Heart left ventricle (tissue), 16 donors: ENCODE results near the gene ZNF277. TPM values are rescaled to one million over a fixed set of nuclear protein-coding genes. Genes with fewer than 3 reads are reported as not detected.
A peak's percentile ranks its signal among the peaks of the same experiment; 100 is the strongest.

Source experiments
- ATAC-seq, 4 donors: fragments of 200-7000 bp; cut with Tn5 transposase; one replicate each; pipeline ENCODE4 v1.9.1; 2020 to 2022; ENCODE audit warnings: moderate library complexity in 4 of 4, mild to moderate bottlenecking in 3 of 4, moderate number of reproducible peaks in 1 of 4
- DNase-seq, 5 donors: peaks; one replicate each; pipeline ENCODE4 v3.0.0-alpha.2; 2020
- H3K27ac ChIP-seq, 12 donors: fragments of 200-600 bp; sonication (generic) in 4 of 12; one replicate each; pipeline versions ENCODE4 v1.5.0 to v1.8.0; 2016 to 2022; ENCODE audit warnings: mild to moderate bottlenecking in 2 of 12
- H3K27me3 ChIP-seq, 9 donors: fragments of 200-600 bp; sonication (generic) in 2 of 9; one replicate each; pipeline versions ENCODE4 v1.5.1 to v1.8.0; 2016 to 2022; ENCODE audit warnings: mild to moderate bottlenecking in 3 of 9
- H3K36me3 ChIP-seq, 9 donors: fragments of 200-600 bp; sonication (generic) in 2 of 9; one replicate each; pipeline versions ENCODE4 v1.5.0 to v1.8.0; 2018 to 2022; ENCODE audit warnings: mild to moderate bottlenecking in 2 of 9
- H3K4me1 ChIP-seq, 12 donors: fragments of 200-600 bp; sonication (generic) in 4 of 12; one replicate each; pipeline versions ENCODE4 v1.5.0 to v1.8.0; 2016 to 2022; ENCODE audit warnings: mild to moderate bottlenecking in 3 of 12
- H3K4me3 ChIP-seq, 12 donors: fragments of 200-600 bp; sonication (generic) in 4 of 12; one replicate each; pipeline versions ENCODE4 v1.5.0 to v1.8.0; 2017 to 2022; ENCODE audit warnings: mild to moderate bottlenecking in 9 of 12, moderate library complexity in 4 of 12
- H3K9me3 ChIP-seq, 12 donors: fragments of 200-600 bp; sonication (generic) in 4 of 12; one replicate each; pipeline versions ENCODE4 v1.5.0 to v1.8.0; 2016 to 2022; ENCODE audit warnings: mild to moderate bottlenecking in 1 of 12
- CTCF ChIP-seq, 12 donors: fragments of 200-600 bp; sonication (generic) in 4 of 12; IDR thresholded peaks; one replicate each; pipeline versions ENCODE4 v1.5.0 to v1.8.0; 2018 to 2022; ENCODE audit warnings: antibody characterized with exemption in 12 of 12, mild to moderate bottlenecking in 5 of 12
- POLR2A ChIP-seq, 2 donors: fragments of 450-650 bp; IDR thresholded peaks; one replicate each; pipeline ENCODE4 v1.6.1; 2017; ENCODE audit warnings: antibody characterized with exemption in 2 of 2, mild to moderate bottlenecking in 2 of 2, moderate library complexity in 2 of 2
- whole genome bisulfite sequencing, 4 donors: extraction: QIAGEN DNeasy Blood & Tissue Kit in 2 of 4; methylation state at CpG; one replicate each; pipeline versions ENCODE4 v1.1.5 to v1.1.7; 2013 to 2018; 5-methylcytosine and 5-hydroxymethylcytosine counted together
- intact Hi-C, 10 donors: fragments of 100-400 bp; cut with DNase I; formaldehyde crosslinking; loops; one replicate each; pipeline versions ENCODE4 v1.11.1 to v1.14.2; 2022
- polyA plus RNA-seq, 2 donors: library from polyadenylated mRNA; stranded (reverse); fragments of 200-250 nt; gene quantifications; one replicate each; pipeline ENCODE4 v1.2.3, GENCODE V29; 2013
- total RNA-seq, 9 donors: library from RNA; depleted of rRNA in 2 of 9; stranded (reverse); fragments of >200 nt in 2 of 9; fragmentation: NEBNext Ultra II Directional in 3 of 9; extraction: Animal tissue kit (Norgen Biotek cat#: 25700) in 3 of 9; gene quantifications; one replicate each; pipeline versions ENCODE4 v1.1.0 to v1.2.4, GENCODE V29; 2016 to 2023
- donor health status: ischemic (EF 13 %, LVEDD 7.1; RV severe dilation, severe dysfunction).
- donor health status: healthy with polysubstance abuse.
- donor health status: DM: no; HTN: yes; CAD: no.
- donor health status: DM: no; HTN: no; CAD: no.
- donor health status: ischemic (EF 25% LVEDD 6.9; RV normal size, moderate dysfunction).
- donor health status: ischemic (EF 25% LVEDD 5.7; RV mildly dilated, moderate dysfunction).
- donor health status: healthy.
- donor health status: DM: yes; HTN: yes; CAD: no.
- donor health status: ischemic (EF 35%, LVEDD 5.7; RV mildly dilated, moderate dysfunction).
- donor health status: nonischemic (EF 11% LVEDD 7.7; RV severe dilation, severe dysfunction).
- donor health status: DM: yes; HTN: yes; CAD: no.
- donor health status: PGD.
- donor health status: ischemic (EF 29% LVEDD 5.4; RV normal size, mild dysfunction).
- donor health status: nonischemic (EF 23%, LVEDD 6.1; RV moderate dilation, normal function).

Gene ZNF277
- total and polyA plus RNA-seq, 11 donors = 10.3 to 26.5 (median 14.0) TPM

GRCh38 chr7:112347088-112347487 is 140.6 kb downstream of the ZNF277 start:
- H3K27me3 ChIP-seq = no peaks in the 10 kb centered on the region
- H3K4me3 ChIP-seq = no peak overlapping the region
- peaks cover 0 to 7% (median 0%) of the 10 kb centered on the region in 12 donors for H3K9me3 ChIP-seq
- peaks cover 0 to 17% (median 4%) of the 10 kb centered on the region in 12 donors for H3K4me1 ChIP-seq
- peaks cover 0 to 26% (median 16%) of the 10 kb centered on the region in 9 donors for H3K36me3 ChIP-seq
- DNase-seq (no peak), ATAC-seq (peak in 1 of 4 donors; percentile 36)
- intact Hi-C loops = no loop called here
- no peak overlapping the region for H3K27ac ChIP-seq
- no peak for TF ChIP-seq POLR2A (IDR thresholded peaks at IDR 0.05)
- TF ChIP-seq CTCF (IDR thresholded peaks at IDR 0.05) = no peak

GRCh38 chr7:112350585-112350984 is 144.1 kb downstream of the ZNF277 start:
- Histone ChIP-seq H3K27ac (no peak overlapping the region), H3K36me3 (no peaks in the 10 kb centered on the region), H3K4me1 (peaks cover 0 to 17% (median 4%) of the 10 kb centered on the region in 12 donors), H3K4me3 (no peak overlapping the region), H3K27me3 (no peaks in the 10 kb centered on the region), H3K9me3 (no peaks in the 10 kb centered on the region)
- no peak for TF ChIP-seq POLR2A (IDR thresholded peaks at IDR 0.05)
- no peak for TF ChIP-seq CTCF (IDR thresholded peaks at IDR 0.05)
- ATAC-seq (no peak), DNase-seq (no peak)
- intact Hi-C loops = no loop called here
- 96 to 98% (median 97%) methylated on average over 1 of the region's 1 CpG for WGBS, 4 donors

- WGBS, 4 donors = 65 to 74% (median 68%) methylated on average over 2 of the region's 2 CpGs
- Histone ChIP-seq H3K36me3 (no peaks in the 10 kb centered on the region), H3K4me3 (no peak overlapping the region), H3K27me3 (no peaks in the 10 kb centered on the region), H3K27ac (no peak overlapping the region), H3K4me1 (no peaks in the 10 kb centered on the region), H3K9me3 (peaks cover 0 to 18% (median 4%) of the 10 kb centered on the region in 12 donors)
- ATAC-seq (no peak), DNase-seq (no peak)
- intact Hi-C loops = no loop called here
- TF ChIP-seq POLR2A (IDR thresholded peaks at IDR 0.05) (no peak), CTCF (IDR thresholded peaks at IDR 0.05) (no peak)
Measured at GRCh38 chr7:112356596-112356995, 150.1 kb downstream of the ZNF277 start.

GRCh38 chr7:112357136-112357535 is 150.6 kb downstream of the ZNF277 start:
- WGBS, 4 donors = 68 to 73% (median 70%) methylated on average over 4 of the region's 4 CpGs
- TF ChIP-seq POLR2A (IDR thresholded peaks at IDR 0.05) (no peak), CTCF (IDR thresholded peaks at IDR 0.05) (no peak)
- Histone ChIP-seq H3K27me3 (no peaks in the 10 kb centered on the region), H3K4me3 (no peak overlapping the region), H3K36me3 (no peaks in the 10 kb centered on the region), H3K27ac (no peak overlapping the region), H3K9me3 (peaks cover 0 to 18% (median 4%) of the 10 kb centered on the region in 12 donors), H3K4me1 (no peaks in the 10 kb centered on the region)
- intact Hi-C loops = no loop called here
- DNase-seq (no peak), ATAC-seq (no peak)
